Transverse colon (tissue), 4 donors: Measurements from ENCODE around the gene CNTN5.

ENCODE experiments used
- CTCF ChIP-seq, 5 experiments: fragments of 200-600 bp in 3 of 5; fragments of 450-650 bp in 2 of 5; sonication (generic) in 3 of 5; IDR thresholded peaks; 1 replicate in 2 of 5; 2 replicates in 3 of 5; pipeline ENCODE4 v1.5.1; 2016 to 2017; ENCODE audit warnings: antibody characterized with exemption in 5 of 5, inconsistent platforms in 3 of 5, mild to moderate bottlenecking in 2 of 5, moderate library complexity in 1 of 5
- POLR2AphosphoS5 ChIP-seq, 3 donors: sonication (generic); formaldehyde crosslinking; IDR thresholded peaks; one replicate each; pipeline ENCODE4 v1.6.1; 2016; ENCODE audit warnings: antibody characterized with exemption in 3 of 3

GRCh38 chr11:99198215-99198614 is 177.5 kb downstream of the CNTN5 start:
- TF ChIP-seq CTCF (IDR thresholded peaks at IDR 0.05) (no peak), POLR2AphosphoS5 (IDR thresholded peaks at IDR 0.05) (no peak)
